Gastroesophageal sphincter (tissue), 4 donors: ENCODE measurements around the gene MEF2C. TPM values are rescaled to one million over a fixed set of nuclear protein-coding genes. Genes with fewer than 3 reads are reported as not detected.

ENCODE experiments used
- ATAC-seq: fragments of 150-250 bp; one replicate; pipeline ENCODE4 v1.9.1; 2016; ENCODE audit warnings: mild to moderate bottlenecking, moderate library complexity
- H3K27ac ChIP-seq, 4 donors: fragments of 200-600 bp; sonication (generic) in 3 of 4; 1 replicate in 3 of 4; 2 replicates in 1 of 4; pipeline ENCODE4 v1.5.1; 2016 to 2019
- H3K27me3 ChIP-seq: fragments of 200-600 bp; sonication (generic); one replicate; pipeline ENCODE4 v1.5.1; 2019
- H3K36me3 ChIP-seq, 2 donors: fragments of 200-600 bp; sonication (generic); one replicate each; pipeline ENCODE4 v1.5.1; 2019; ENCODE audit warnings: control low read depth in 1 of 2
- H3K4me1 ChIP-seq, 3 donors: fragments of 200-600 bp; sonication (generic); 1 replicate in 2 of 3; 2 replicates in 1 of 3; pipeline ENCODE4 v1.5.1; 2016 to 2019; ENCODE audit warnings: control low read depth in 2 of 3
- H3K4me3 ChIP-seq, 2 donors: fragments of 200-600 bp; sonication (generic); one replicate each; pipeline ENCODE4 v1.5.1; 2019; ENCODE audit warnings: mild to moderate bottlenecking in 1 of 2, moderate library complexity in 1 of 2
- H3K9me3 ChIP-seq, 3 donors: fragments of 200-600 bp; sonication (generic); one replicate each; pipeline ENCODE4 v1.5.1; 2017 to 2019; ENCODE audit warnings: control low read depth in 2 of 3
- CTCF ChIP-seq, 4 experiments: fragments of 200-600 bp in 2 of 4; fragments of 450-650 bp in 2 of 4; sonication (generic) in 1 of 4; IDR thresholded peaks; one replicate each; pipeline ENCODE4 v1.5.1; 2017 to 2019; ENCODE audit warnings: antibody characterized with exemption in 4 of 4, mild to moderate bottlenecking in 2 of 4, moderate library complexity in 2 of 4
- EP300 ChIP-seq: sonication (generic); formaldehyde crosslinking; IDR thresholded peaks from one replicate; pipeline ENCODE4 v1.6.1; 2017; ENCODE audit warnings: antibody characterized with exemption, mild to moderate bottlenecking
- POLR2A ChIP-seq, 2 donors: fragments of 450-650 bp; IDR thresholded peaks; one replicate each; pipeline ENCODE4 v1.6.1; 2017; ENCODE audit warnings: antibody characterized with exemption in 2 of 2, mild to moderate bottlenecking in 2 of 2, moderate library complexity in 1 of 2
- POLR2AphosphoS5 ChIP-seq: sonication (generic); formaldehyde crosslinking; IDR thresholded peaks from one replicate; pipeline ENCODE4 v1.6.1; 2017; ENCODE audit warnings: antibody characterized with exemption
- WGBS, 2 donors: methylation state at CpG; one replicate each; pipeline ENCODE4 v1.1.5; 2018; ENCODE audit warnings: low coverage in 1 of 2; 5-methylcytosine and 5-hydroxymethylcytosine counted together
- total RNA-seq, 4 donors: library from RNA; depleted of rRNA; stranded (reverse); fragments of >200 nt; gene quantifications; one replicate each; pipeline ENCODE4 v1.1.0, GENCODE V29; 2016

Gene MEF2C
- 10 to 100 TPM; 23.1 to 66.9 (median 29.5) TPM for total RNA-seq

GRCh38 chr5:88883059-88883835, at the start of gene MEF2C:
MEF2C (minus strand) TSS chr5:88883184; CDS start chr5:88823788, 59,396 bp downstream.
- peak; percentile 80 for ATAC-seq
- H3K9me3 ChIP-seq = no peaks in the 10 kb centered on the region
- H3K4me1 ChIP-seq = peaks cover 0 to 65% (median 5%) of the 10 kb centered on the region in 3 donors
- peak within 1 kb of the TSS; percentile 83 to 96 (median 93) for H3K27ac ChIP-seq
- TF ChIP-seq POLR2A (IDR thresholded peaks at IDR 0.05) = peak; percentile 76 to 86
- TF ChIP-seq CTCF (IDR thresholded peaks at IDR 0.05) = no peak
- TF ChIP-seq POLR2AphosphoS5 = peak; percentile 92
- no peak for TF ChIP-seq EP300
- H3K4me3 ChIP-seq = peak within 1 kb of the TSS; percentile 68 to 79
- no peaks in the 10 kb centered on the region for H3K27me3 ChIP-seq
- 0% methylated on average over 33 to 44 of the region's 52 CpGs for WGBS, 2 donors
- no peaks in the 10 kb centered on the region for H3K36me3 ChIP-seq

DNA sequence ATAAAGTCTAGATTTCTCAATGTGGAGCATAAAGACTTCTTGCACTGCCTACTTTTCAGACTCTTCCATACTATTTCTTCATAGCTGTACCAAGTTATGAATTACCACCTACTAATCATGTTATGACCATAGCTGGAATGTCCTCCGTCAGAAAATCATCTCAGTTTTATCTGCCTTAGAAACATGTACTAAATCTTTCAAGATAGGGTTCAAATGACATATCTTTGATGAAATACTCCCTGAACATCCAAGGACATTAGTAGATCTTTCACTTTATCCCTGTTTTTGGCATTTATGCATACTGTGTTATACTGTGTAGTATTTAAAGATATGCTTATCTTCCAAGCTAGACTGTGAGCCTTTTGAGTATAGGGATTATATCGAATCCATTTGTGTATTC, 49.6 kb upstream of the MEF2C start:
- no peaks in the 10 kb centered on the region for H3K9me3 ChIP-seq
- no peaks in the 10 kb centered on the region for H3K4me1 ChIP-seq
- TF ChIP-seq POLR2A (IDR thresholded peaks at IDR 0.05) = no peak
- no peak for TF ChIP-seq POLR2AphosphoS5
- TF ChIP-seq EP300 = no peak
- no peak for TF ChIP-seq CTCF (IDR thresholded peaks at IDR 0.05)
- no peak for ATAC-seq
- no peak overlapping the region for H3K4me3 ChIP-seq
- WGBS, 2 donors = 86 to 97% methylated on average over 2 of the region's 2 CpGs
- no peaks in the 10 kb centered on the region for H3K36me3 ChIP-seq
- H3K27ac ChIP-seq = no peak overlapping the region
- H3K27me3 ChIP-seq = no peaks in the 10 kb centered on the region

- WGBS, 2 donors = 39 to 67% methylated on average over 1 of the region's 1 CpG
- H3K4me1 ChIP-seq = peaks cover 0 to 6% (median 0%) of the 10 kb centered on the region in 3 donors
- no peak overlapping the region for H3K27ac ChIP-seq
- H3K9me3 ChIP-seq = no peaks in the 10 kb centered on the region
- H3K4me3 ChIP-seq = no peak overlapping the region
- no peaks in the 10 kb centered on the region for H3K36me3 ChIP-seq
- TF ChIP-seq EP300 = no peak
- no peak for TF ChIP-seq POLR2A (IDR thresholded peaks at IDR 0.05)
- TF ChIP-seq POLR2AphosphoS5 = no peak
- TF ChIP-seq CTCF (IDR thresholded peaks at IDR 0.05) = no peak
- no peak for ATAC-seq
- no peaks in the 10 kb centered on the region for H3K27me3 ChIP-seq
Measured at GRCh38 chr5:88930335-88930734, 47.4 kb upstream of the MEF2C start.

DNA sequence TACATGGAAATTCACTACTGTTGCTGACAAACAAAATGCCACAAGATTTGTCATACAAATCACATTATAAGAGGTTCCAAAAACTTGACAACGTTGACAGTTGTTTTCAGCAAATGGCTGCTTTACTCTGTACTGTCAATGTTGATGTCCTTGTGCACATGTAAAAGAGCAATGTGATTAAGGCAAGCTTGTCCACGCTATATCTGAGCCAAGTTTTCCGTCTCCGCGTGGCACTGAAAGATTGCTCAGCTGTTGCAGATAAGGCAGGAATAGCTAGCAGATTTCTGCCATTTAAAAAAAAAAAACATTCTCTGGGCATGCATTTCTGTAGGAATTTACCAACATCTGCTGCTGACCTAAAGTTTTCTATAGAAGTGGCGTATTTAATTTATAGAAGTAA, 46.4 kb upstream of the MEF2C start:
- Histone ChIP-seq H3K9me3 (no peaks in the 10 kb centered on the region), H3K27ac (no peak overlapping the region), H3K36me3 (no peaks in the 10 kb centered on the region), H3K4me1 (peaks cover 0 to 6% (median 0%) of the 10 kb centered on the region in 3 donors), H3K4me3 (no peak overlapping the region), H3K27me3 (no peaks in the 10 kb centered on the region)
- WGBS, 2 donors = 82 to 93% methylated on average over 3 to 6 of the region's 6 CpGs
- TF ChIP-seq CTCF (IDR thresholded peaks at IDR 0.05) (no peak), POLR2AphosphoS5 (no peak), EP300 (no peak), POLR2A (IDR thresholded peaks at IDR 0.05) (no peak)
- no peak for ATAC-seq

- Histone ChIP-seq H3K27me3 (no peaks in the 10 kb centered on the region), H3K4me3 (no peak overlapping the region), H3K9me3 (no peaks in the 10 kb centered on the region), H3K4me1 (peaks cover 0 to 6% (median 0%) of the 10 kb centered on the region in 3 donors), H3K27ac (no peak overlapping the region), H3K36me3 (no peaks in the 10 kb centered on the region)
- no peak for ATAC-seq
- TF ChIP-seq CTCF (IDR thresholded peaks at IDR 0.05) (no peak), EP300 (no peak), POLR2A (IDR thresholded peaks at IDR 0.05) (no peak), POLR2AphosphoS5 (no peak)
- WGBS, 2 donors = 91% methylated on average over 7 of the region's 7 CpGs
Measured at GRCh38 chr5:88926774-88927173, 43.8 kb upstream of the MEF2C start.
